KMS-11 (cell line): ENCODE measurements around the gene KSR2.

ENCODE experiments used
- H2AFZ ChIP-seq: fragments of 200-600 bp; sonication (generic); 2 replicates; pipeline ENCODE4 v1.6.1; 2016; ENCODE audit warnings: antibody characterized with exemption, mixed run types, low read depth
- H3K27ac ChIP-seq: fragments of 200-600 bp; sonication (generic); 2 replicates; pipeline ENCODE4 v1.6.1; 2016; ENCODE audit warnings: mild to moderate bottlenecking, mixed run types
- H3K27me3 ChIP-seq: fragments of 200-600 bp; sonication (generic); 2 replicates; pipeline ENCODE4 v1.6.1; 2017; ENCODE audit warnings: mild to moderate bottlenecking, low read depth, mixed run types, moderate library complexity; ENCODE audit not compliant: insufficient read depth
- H3K36me3 ChIP-seq: fragments of 200-600 bp; sonication (generic); 2 replicates; pipeline ENCODE4 v1.6.1; 2017; ENCODE audit warnings: mild to moderate bottlenecking, mixed run types; ENCODE audit not compliant: insufficient read depth
- H3K4me1 ChIP-seq: fragments of 200-600 bp; sonication (generic); 2 replicates; pipeline ENCODE4 v1.6.1; 2016; ENCODE audit warnings: mild to moderate bottlenecking, low read depth, mixed run types; ENCODE audit not compliant: poor library complexity, severe bottlenecking
- H3K4me2 ChIP-seq: fragments of 200-600 bp; sonication (generic); 2 replicates; pipeline ENCODE4 v1.7.0; 2016; ENCODE audit warnings: mild to moderate bottlenecking, mixed run types
- H3K4me3 ChIP-seq: fragments of 200-600 bp; sonication (generic); IDR thresholded peaks from 2 replicates; pipeline ENCODE4 v1.6.1; 2017; ENCODE audit warnings: low read depth, low read length, mixed read lengths; ENCODE audit not compliant: insufficient read depth
- H3K79me2 ChIP-seq: fragments of 200-600 bp; sonication (generic); 2 replicates; pipeline ENCODE4 v1.6.1; 2016; ENCODE audit warnings: low read depth, mixed run types; ENCODE audit not compliant: insufficient read depth
- H3K9ac ChIP-seq: fragments of 200-600 bp; sonication (generic); 2 replicates; pipeline ENCODE4 v1.6.1; 2016; ENCODE audit warnings: mild to moderate bottlenecking, mixed run types
- H4K20me1 ChIP-seq: fragments of 200-600 bp; sonication (generic); 2 replicates; pipeline ENCODE4 v1.6.1; 2016; ENCODE audit warnings: mild to moderate bottlenecking, mixed run types; ENCODE audit not compliant: insufficient read depth
- CTCF ChIP-seq: fragments of 200-600 bp; sonication (generic); conservative IDR thresholded peaks from 2 replicates; pipeline ENCODE4 v1.6.1; 2017; ENCODE audit warnings: low read depth, mild to moderate bottlenecking, antibody characterized with exemption, low read length, moderate library complexity, mixed read lengths

Gene KSR2

GRCh38 chr12:117908411-117908810, 60.4 kb downstream of the KSR2 start:
- Histone ChIP-seq H3K79me2 (no peaks in the 10 kb centered on the region), H3K4me2 (no peak overlapping the region)

GRCh38 chr12:117907108-117907689, 61.6 kb downstream of the KSR2 start:
- Histone ChIP-seq H3K36me3 (no peaks in the 10 kb centered on the region), H3K4me2 (no peak overlapping the region), H3K4me1 (no peaks in the 10 kb centered on the region), H2AFZ (no peak overlapping the region), H3K27ac (no peak overlapping the region), H3K9ac (no peak overlapping the region), H3K27me3 (no peaks in the 10 kb centered on the region), H3K4me3 (no peak overlapping the region), H3K79me2 (no peaks in the 10 kb centered on the region), H4K20me1 (no peaks in the 10 kb centered on the region)
- TF ChIP-seq CTCF: no peak

More at GRCh38 chr12:117908411-117908810, 60.4 kb downstream of the KSR2 start:
- Histone ChIP-seq H4K20me1 (no peaks in the 10 kb centered on the region), H3K9ac (no peak overlapping the region), H3K4me3 (no peak overlapping the region), H3K4me1 (no peaks in the 10 kb centered on the region), H3K27me3 (no peaks in the 10 kb centered on the region), H3K36me3 (no peaks in the 10 kb centered on the region), H2AFZ (no peak overlapping the region), H3K27ac (no peak overlapping the region)
- no peak for TF ChIP-seq CTCF

GRCh38 chr12:117904051-117904450, 64.7 kb downstream of the KSR2 start:
- Histone ChIP-seq H3K36me3 (no peaks in the 10 kb centered on the region), H3K27ac (no peak overlapping the region), H4K20me1 (no peaks in the 10 kb centered on the region), H3K4me1 (no peaks in the 10 kb centered on the region), H3K27me3 (no peaks in the 10 kb centered on the region), H2AFZ (no peak overlapping the region), H3K4me2 (no peak overlapping the region), H3K4me3 (no peak overlapping the region), H3K9ac (no peak overlapping the region), H3K79me2 (no peaks in the 10 kb centered on the region)
- TF ChIP-seq CTCF: no peak

GRCh38 chr12:117903110-117903840, 65.5 kb downstream of the KSR2 start:
- H3K4me2 ChIP-seq: no peak overlapping the region
- no peak overlapping the region for H3K9ac ChIP-seq
- no peak for TF ChIP-seq CTCF
- H3K27me3 ChIP-seq: no peaks in the 10 kb centered on the region
- no peaks in the 10 kb centered on the region for H3K36me3 ChIP-seq
- H2AFZ ChIP-seq: no peak overlapping the region
- no peaks in the 10 kb centered on the region for H3K4me1 ChIP-seq
- H3K4me3 ChIP-seq: no peak overlapping the region
- H4K20me1 ChIP-seq: no peaks in the 10 kb centered on the region
- no peaks in the 10 kb centered on the region for H3K79me2 ChIP-seq
- no peak overlapping the region for H3K27ac ChIP-seq
